HAP-1 (cell line): ENCODE data around the gene ZNF14.

Experiments
- DNase-seq, 2 experiments: peaks; one replicate each; pipeline ENCODE4 v3.0.0-alpha.2; 2016 to 2020; ENCODE audit warnings: low spot score in 2 of 2
- H3K27me3 ChIP-seq: fragments of 250-450 bp; sonication (Bioruptor Pico); 2 replicates; pipeline ENCODE4 v1.5.1; 2020; ENCODE audit warnings: low read depth, mild to moderate bottlenecking, moderate library complexity
- H3K36me3 ChIP-seq: fragments of 250-450 bp; sonication (Bioruptor Pico); replicated peaks from 2 replicates; pipeline ENCODE4 v1.5.1; 2020; ENCODE audit warnings: mild to moderate bottlenecking
- H3K4me1 ChIP-seq: fragments of 250-450 bp; sonication (Bioruptor Pico); 2 replicates; pipeline ENCODE4 v1.5.1; 2020; ENCODE audit warnings: mild to moderate bottlenecking
- H3K4me3 ChIP-seq: fragments of 250-450 bp; sonication (Bioruptor Pico); 2 replicates; pipeline ENCODE4 v1.5.1; 2020; ENCODE audit warnings: mild to moderate bottlenecking, moderate library complexity
- H3K9me3 ChIP-seq: fragments of 250-450 bp; sonication (Bioruptor Pico); 2 replicates; pipeline ENCODE4 v1.5.1; 2020; ENCODE audit warnings: mild to moderate bottlenecking, moderate library complexity
- in situ Hi-C: fragments of 300-500 bp; cut with MboI; formaldehyde crosslinking; loops from 3 replicates; pipeline ENCODE4 v1.14.3; 2020; ENCODE audit warnings: low sequenced_read_pairs, inconsistent platforms, mixed read lengths

The ZNF14 gene

DNA sequence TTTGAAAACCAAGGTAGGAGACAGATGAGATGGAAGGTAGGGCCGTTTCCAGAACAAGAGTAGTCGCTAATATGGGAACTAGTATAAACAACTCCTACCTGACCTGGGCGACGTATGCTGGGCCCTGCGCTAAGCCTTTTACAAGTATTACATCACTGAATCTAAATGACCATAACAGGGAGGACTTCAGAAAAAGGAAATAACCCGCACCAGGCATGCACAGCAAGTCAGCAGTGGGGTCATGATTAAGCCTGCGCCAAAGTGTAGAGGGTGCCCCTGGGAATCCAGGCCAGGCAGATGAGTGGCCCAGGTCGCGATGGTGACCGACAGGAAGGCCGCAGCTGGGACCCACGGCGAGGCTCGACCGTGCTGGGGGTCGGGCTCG lies 70.0 kb downstream of the ZNF14 start:
- Histone ChIP-seq H3K4me3 (peak overlapping the region; percentile 84), H3K4me1 (peaks cover 7% of the 10 kb centered on the region), H3K27me3 (no peaks in the 10 kb centered on the region), H3K9me3 (no peaks in the 10 kb centered on the region), H3K36me3 (peaks cover 30% of the 10 kb centered on the region)
- peak in 1 of 2 experiments; percentile 5 for DNase-seq
- in situ Hi-C loops, result no loop called here

- Histone ChIP-seq H3K4me3 (peak overlapping the region; percentile 84), H3K4me1 (peaks cover 7% of the 10 kb centered on the region), H3K27me3 (no peaks in the 10 kb centered on the region), H3K9me3 (no peaks in the 10 kb centered on the region), H3K36me3 (peaks cover 34% of the 10 kb centered on the region)
- in situ Hi-C loops, result no loop called here
- peak in 1 of 2 experiments; percentile 8 for DNase-seq
Measured at GRCh38 chr19:19662344-19662743, 70.6 kb downstream of the ZNF14 start.

DNA sequence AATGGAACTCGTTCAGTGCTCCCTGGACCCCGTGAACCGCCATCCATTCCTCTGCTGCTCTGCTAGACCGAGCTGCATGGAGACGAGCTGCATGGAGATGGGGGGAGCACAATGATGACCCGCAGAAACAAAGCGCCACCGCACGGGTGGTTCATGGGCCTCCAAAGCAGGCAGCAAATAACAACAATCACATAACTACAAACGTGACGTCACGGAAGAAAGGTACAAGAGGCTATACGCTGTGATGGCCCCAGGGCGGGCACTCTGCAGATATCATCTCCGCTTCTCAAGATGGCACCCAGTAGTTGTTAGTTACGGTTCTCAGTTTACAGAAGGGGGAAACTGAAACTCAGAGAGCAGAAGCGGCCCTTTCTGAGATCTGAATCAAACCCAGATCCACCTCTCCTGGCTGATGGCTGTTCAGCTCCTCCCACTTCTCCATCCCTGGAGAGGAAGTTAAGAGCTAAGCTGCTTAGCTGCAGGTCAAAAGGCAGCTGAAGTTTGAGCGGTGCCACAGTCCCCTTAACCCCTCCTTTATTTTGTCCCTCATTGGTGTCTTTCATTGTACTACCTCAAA lies 71.1 kb downstream of the ZNF14 start:
- H3K27me3 ChIP-seq, result no peaks in the 10 kb centered on the region
- in situ Hi-C loops, result no loop called here
- peak; percentile 64 to 70 for DNase-seq
- H3K36me3 ChIP-seq, result peaks cover 40% of the 10 kb centered on the region
- H3K4me3 ChIP-seq, result peak overlapping the region; percentile 84; the same call in 1 of the 2 replicates
- H3K9me3 ChIP-seq, result no peaks in the 10 kb centered on the region
- peaks cover 7% of the 10 kb centered on the region for H3K4me1 ChIP-seq

DNA sequence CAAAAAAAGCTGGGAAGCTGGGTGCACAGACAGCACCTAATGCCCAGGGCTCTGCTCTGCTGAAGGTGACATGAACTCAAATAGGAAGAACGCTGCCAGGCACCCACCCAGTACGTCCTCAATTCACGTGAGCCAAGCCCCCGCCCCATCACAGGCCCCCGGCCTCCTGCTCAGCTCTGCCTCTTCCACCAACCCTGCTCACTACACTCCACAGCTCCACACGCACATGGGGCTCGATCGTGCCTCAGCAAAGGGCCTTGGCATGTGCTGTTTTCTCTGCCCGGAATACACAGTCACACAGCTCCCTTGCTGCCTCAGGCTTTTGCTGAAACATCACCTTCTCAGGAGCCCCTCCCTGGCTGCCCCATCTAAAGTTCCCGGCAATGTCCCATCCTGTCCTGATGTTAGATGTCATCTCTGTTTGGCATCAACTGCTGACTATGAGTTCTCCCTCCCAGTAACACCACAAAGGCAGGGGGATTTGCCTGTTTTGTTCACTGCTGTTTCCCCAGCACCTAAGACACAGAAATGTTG lies 71.7 kb downstream of the ZNF14 start:
- Histone ChIP-seq H3K9me3 (no peaks in the 10 kb centered on the region), H3K4me1 (peaks cover 7% of the 10 kb centered on the region), H3K4me3 (no peak overlapping the region; the same call in 1 of the 2 replicates), H3K36me3 (peaks cover 46% of the 10 kb centered on the region), H3K27me3 (no peaks in the 10 kb centered on the region)
- in situ Hi-C loops, result no loop called here
- DNase-seq, result no peak
